IMR-90 (cell line): Measurements from ENCODE around the gene RSPH10B2. TPM values are rescaled to one million over a fixed set of nuclear protein-coding genes. Genes with fewer than 3 reads are reported as not detected.
"Not testable (repeated sequence)": the region's sequence is repeated elsewhere in the genome, so short reads cannot be mapped to it uniquely, and the experiment has no call there.

Source experiments
- ATAC-seq: fragments of 200-7000 bp; cut with Tn5 transposase; 2 replicates; pipeline ENCODE4 v1.9.1; 2020; ENCODE audit warnings: low read depth, mild to moderate bottlenecking, moderate library complexity
- BruUV-seq: library from RNA; stranded (reverse); fragments of 400-500 nt; replicated peaks from 2 replicates; lab custom pipeline; 2021; lab: Mats Ljungman, UMichigan
- CTCF ChIA-PET: fragments of 300-600 bp; formaldehyde crosslinking; extraction: SDS; loops from one replicate; lab custom pipeline; 2021; ENCODE audit warnings: antibody characterized with exemption; lab: Yijun Ruan, JAX
- POLR2A ChIA-PET: fragments of 300-600 bp; sonication (Branson Sonifier 250); formaldehyde crosslinking; loops from one replicate; lab custom pipeline; 2022; ENCODE audit warnings: antibody characterized with exemption; ENCODE audit not compliant: unreplicated experiment; lab: Charles Lee
- DNase-seq: peaks from one replicate; pipeline ENCODE4 v3.0.0; 2013
- H2AFZ ChIP-seq: replicated peaks from 2 replicates; pipeline ENCODE3; 2013; ENCODE audit warnings: low read length, mild to moderate bottlenecking; ENCODE audit not compliant: poor library complexity
- H2AK5ac ChIP-seq: 2 replicates; pipeline ENCODE4 v1.6.1; 2013; ENCODE audit warnings: low read depth, low read length, inconsistent platforms
- H2AK9ac ChIP-seq: replicated peaks from 2 replicates; pipeline ENCODE3; 2013; ENCODE audit warnings: mild to moderate bottlenecking, low read depth, low read length, moderate library complexity; ENCODE audit not compliant: poor library complexity
- H2BK120ac ChIP-seq: 2 replicates; pipeline ENCODE4 v1.6.1; 2013; ENCODE audit warnings: low read depth, low read length, inconsistent platforms
- H2BK15ac ChIP-seq: 3 replicates; pipeline ENCODE4 v1.6.1; 2013; ENCODE audit warnings: low read depth, low read length, inconsistent platforms
- H2BK20ac ChIP-seq: 2 replicates; pipeline ENCODE4 v1.6.1; 2013; ENCODE audit warnings: low read depth, mild to moderate bottlenecking, inconsistent platforms, low read length, moderate library complexity
- H2BK5ac ChIP-seq: 2 replicates; pipeline ENCODE4 v1.6.1; 2013; ENCODE audit warnings: mild to moderate bottlenecking, low read depth, low read length, inconsistent platforms; ENCODE audit not compliant: poor library complexity, severe bottlenecking
- H3K14ac ChIP-seq: replicated peaks from 2 replicates; pipeline ENCODE4 v1.6.1; 2013; ENCODE audit warnings: low read depth, low read length, inconsistent platforms
- H3K18ac ChIP-seq: 2 replicates; pipeline ENCODE4 v1.6.1; 2013; ENCODE audit warnings: low read depth, low read length, control low read depth
- H3K23ac ChIP-seq: 2 replicates; pipeline ENCODE4 v1.6.1; 2013; ENCODE audit warnings: low read depth, low read length, inconsistent platforms
- H3K27ac ChIP-seq: 2 replicates; pipeline ENCODE4 v1.5.1; 2013; ENCODE audit warnings: mild to moderate bottlenecking, control low read depth, low read length; ENCODE audit not compliant: insufficient read depth
- H3K27me3 ChIP-seq: 2 replicates; pipeline ENCODE4 v1.6.1; 2013; ENCODE audit warnings: low read length; ENCODE audit not compliant: control insufficient read depth, insufficient read depth
- H3K36me3 ChIP-seq: 2 replicates; pipeline ENCODE4 v1.6.1; 2013; ENCODE audit warnings: low read length, mixed read lengths; ENCODE audit not compliant: control insufficient read depth, insufficient read depth
- H3K4ac ChIP-seq: 2 replicates; pipeline ENCODE4 v1.6.1; 2013; ENCODE audit warnings: low read depth, low read length, inconsistent platforms
- H3K4me1 ChIP-seq: 2 replicates; pipeline ENCODE4 v1.6.1; 2013; ENCODE audit warnings: low read length, mixed read lengths; ENCODE audit not compliant: control insufficient read depth, insufficient read depth
- H3K4me2 ChIP-seq: 2 replicates; pipeline ENCODE4 v1.6.1; 2013; ENCODE audit warnings: low read depth, mild to moderate bottlenecking, control low read depth, low read length, moderate library complexity
- H3K4me3 ChIP-seq: 2 replicates; pipeline ENCODE4 v1.5.1; 2013; ENCODE audit warnings: low read depth, mild to moderate bottlenecking, control low read depth, low read length, moderate library complexity; ENCODE audit not compliant: insufficient read depth
- H3K56ac ChIP-seq: 2 replicates; pipeline ENCODE4 v1.6.1; 2013; ENCODE audit warnings: low read length, inconsistent platforms; ENCODE audit not compliant: insufficient read depth; ENCODE audit errors: extremely low read depth
- H3K79me1 ChIP-seq, 2 experiments: 2 replicates each; pipeline ENCODE4 v1.6.1; 2013; ENCODE audit warnings: low read length in 2 of 2, inconsistent platforms in 1 of 2, low read depth in 1 of 2
- H3K9ac ChIP-seq: 2 replicates; pipeline ENCODE4 v1.6.1; 2013; ENCODE audit warnings: low read depth, low read length, control low read depth
- H3K9me1 ChIP-seq: 2 replicates; pipeline ENCODE4 v1.6.1; 2013; ENCODE audit warnings: low read length, inconsistent platforms; ENCODE audit not compliant: insufficient read depth
- H3K9me3 ChIP-seq: 2 replicates; pipeline ENCODE4 v1.6.1; 2013; ENCODE audit warnings: low read length; ENCODE audit not compliant: control insufficient read depth, insufficient read depth
- H4K20me1 ChIP-seq: 2 replicates; pipeline ENCODE4 v1.6.1; 2013; ENCODE audit warnings: low read length, inconsistent platforms; ENCODE audit not compliant: insufficient read depth
- H4K5ac ChIP-seq: 2 replicates; pipeline ENCODE4 v1.6.1; 2013; ENCODE audit warnings: mild to moderate bottlenecking, low read depth, low read length, control low read depth
- H4K8ac ChIP-seq, 2 experiments: 2 replicates each; pipeline ENCODE4 v1.6.1; 2013; ENCODE audit warnings: low read depth in 2 of 2, low read length in 2 of 2, control low read depth in 1 of 2, inconsistent platforms in 1 of 2
- H4K91ac ChIP-seq: 2 replicates; pipeline ENCODE4 v1.6.1; 2013; ENCODE audit warnings: low read depth, low read length, inconsistent platforms; ENCODE audit not compliant: insufficient read depth
- WGBS, 2 experiments: methylation state at CpG; one replicate each; pipeline versions ENCODE4 v1.1.5 to v1.1.7; 2013; ENCODE audit warnings: missing lambda C conversion rate in 2 of 2; ENCODE audit not compliant: insufficient read length in 1 of 2; ENCODE audit errors: extremely low coverage in 2 of 2; 5-methylcytosine and 5-hydroxymethylcytosine counted together
- dilution Hi-C: fragments of 300-500 bp; cut with HindIII; formaldehyde crosslinking; loops from one replicate; pipeline ENCODE4 v1.14.3; 2018; ENCODE audit warnings: low sequenced_read_pairs; ENCODE audit not compliant: unreplicated experiment
- in situ Hi-C: fragments of 300-500 bp; cut with MboI; formaldehyde crosslinking; loops from 3 replicates; pipeline ENCODE4 v1.14.3; 2019; ENCODE audit warnings: low sequenced_read_pairs, inconsistent platforms, mixed read lengths
- intact Hi-C: fragments of 100-400 bp; cut with micrococcal nuclease; formaldehyde crosslinking; loops from 2 replicates; pipeline ENCODE4 v1.10.0; 2022
- polyA plus RNA-seq, 3 experiments: library from polyadenylated mRNA; depleted of rRNA; stranded (reverse); fragments of >200 nt; gene quantifications; 2 replicates each; pipeline ENCODE4 v1.2.3, GENCODE V29; 2012; ENCODE audit warnings: low replicate concordance in 1 of 3
- total RNA-seq: library from RNA; depleted of rRNA; stranded (reverse); fragments of >200 nt; gene quantifications from 2 replicates; pipeline ENCODE4 v1.2.3, GENCODE V29; 2012

Gene RSPH10B2
- total and polyA plus RNA-seq, 2 of the 4 experiments (the other 2 are of a cell fraction), result not detected

GRCh38 chr7:6835521-6835920, 81.6 kb downstream of the RSPH10B2 start:
- H3K4ac ChIP-seq, BruUV-seq, H4K20me1 ChIP-seq, H3K23ac ChIP-seq, H3K14ac ChIP-seq, H3K9ac ChIP-seq, H3K27me3 ChIP-seq, H3K36me3 ChIP-seq, H3K18ac ChIP-seq, H4K8ac ChIP-seq, H2BK20ac ChIP-seq, H2BK15ac ChIP-seq, H3K4me3 ChIP-seq, dilution Hi-C loops, in situ Hi-C loops, H2BK120ac ChIP-seq, H2AK5ac ChIP-seq, POLR2A ChIA-PET, H2AK9ac ChIP-seq, DNase-seq, H4K5ac ChIP-seq, H3K9me3 ChIP-seq, H2AFZ ChIP-seq, H2BK5ac ChIP-seq, ATAC-seq, H3K9me1 ChIP-seq, H4K91ac ChIP-seq, intact Hi-C loops, H3K4me1 ChIP-seq, H3K4me2 ChIP-seq, H3K56ac ChIP-seq, H3K79me1 ChIP-seq, H3K27ac ChIP-seq: not testable (repeated sequence)
- 60% methylated on average over 1 of the region's 3 CpGs; no CpG with 5 or more reads in 1 of the 2 experiments for WGBS, 2 experiments
- CTCF ChIA-PET, result interaction anchor here (0.7 kb wide), 1 partner anchor 317 kb away, joined by 3 read pairs; no protein-coding TSS in a partner anchor

GRCh38 chr7:6837081-6837480, 83.2 kb downstream of the RSPH10B2 start:
- H2BK20ac ChIP-seq, H4K91ac ChIP-seq, H4K5ac ChIP-seq, H3K36me3 ChIP-seq, BruUV-seq, H2AFZ ChIP-seq, H3K9me1 ChIP-seq, H3K4ac ChIP-seq, H3K4me3 ChIP-seq, H3K14ac ChIP-seq, H2AK5ac ChIP-seq, H2BK120ac ChIP-seq, POLR2A ChIA-PET, H3K27me3 ChIP-seq, H3K9ac ChIP-seq, H3K4me2 ChIP-seq, CTCF ChIA-PET, dilution Hi-C loops, H2AK9ac ChIP-seq, H4K20me1 ChIP-seq, H3K56ac ChIP-seq, H2BK15ac ChIP-seq, DNase-seq, H2BK5ac ChIP-seq, H3K23ac ChIP-seq, H4K8ac ChIP-seq, H3K27ac ChIP-seq, H3K79me1 ChIP-seq, H3K4me1 ChIP-seq, H3K9me3 ChIP-seq, intact Hi-C loops, H3K18ac ChIP-seq, ATAC-seq, in situ Hi-C loops: not testable (repeated sequence)
- WGBS, 2 experiments, result no CpG with 5 or more reads among the region's 10 CpGs
